Testis (tissue), 2 donors: ENCODE measurements around the gene WDFY4.

Experiments
- POLR2A ChIP-seq: fragments of 450-650 bp; IDR thresholded peaks from one replicate; pipeline ENCODE4 v1.6.1; 2017; ENCODE audit warnings: antibody characterized with exemption, mild to moderate bottlenecking, moderate library complexity
- TF ChIP-seq, protein P1 (sequence below), 3 experiments: fragments of 450-650 bp in 2 of 3; fragments of 200-600 bp in 1 of 3; sonication (generic) in 1 of 3; IDR thresholded peaks; one replicate each; pipeline ENCODE4 v1.5.1; 2016 to 2019; ENCODE audit warnings: antibody characterized with exemption in 3 of 3, mild to moderate bottlenecking in 2 of 3, moderate library complexity in 1 of 3

DNA sequence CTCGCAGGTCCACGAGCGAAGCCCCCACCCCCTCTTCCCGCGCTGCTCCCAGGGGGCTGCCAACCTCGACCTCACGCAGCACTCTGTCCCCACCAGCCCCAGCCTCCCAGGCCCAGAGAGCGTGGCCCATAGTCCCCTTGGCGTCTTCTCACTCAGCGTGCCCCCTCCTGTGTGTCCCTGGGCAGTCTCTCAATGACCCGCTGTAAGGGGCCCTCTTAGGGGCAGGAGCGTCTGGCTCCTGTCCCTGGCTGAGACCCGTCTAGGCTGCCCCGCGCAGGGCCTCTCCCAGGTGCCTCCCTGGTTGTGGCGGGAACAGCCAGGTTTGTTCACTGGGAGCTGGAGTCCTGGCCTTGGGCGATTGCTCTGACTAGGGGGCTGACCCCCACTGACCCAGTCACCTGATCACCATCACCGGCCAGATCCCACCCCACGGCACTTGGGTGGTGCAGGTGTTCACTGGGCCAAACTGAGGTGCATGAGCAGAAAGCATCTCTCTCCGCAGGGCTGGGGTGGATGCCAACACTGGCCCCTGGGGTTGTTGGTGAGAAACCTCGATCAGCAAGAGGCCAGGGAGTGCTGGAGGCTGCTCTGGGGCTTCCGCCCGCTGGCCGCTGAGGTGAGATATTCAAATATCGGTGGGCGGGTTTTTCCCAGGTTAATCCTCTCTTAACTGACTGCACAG, 12.6 kb upstream of the WDFY4 start:
- TF ChIP-seq, protein P1, sequence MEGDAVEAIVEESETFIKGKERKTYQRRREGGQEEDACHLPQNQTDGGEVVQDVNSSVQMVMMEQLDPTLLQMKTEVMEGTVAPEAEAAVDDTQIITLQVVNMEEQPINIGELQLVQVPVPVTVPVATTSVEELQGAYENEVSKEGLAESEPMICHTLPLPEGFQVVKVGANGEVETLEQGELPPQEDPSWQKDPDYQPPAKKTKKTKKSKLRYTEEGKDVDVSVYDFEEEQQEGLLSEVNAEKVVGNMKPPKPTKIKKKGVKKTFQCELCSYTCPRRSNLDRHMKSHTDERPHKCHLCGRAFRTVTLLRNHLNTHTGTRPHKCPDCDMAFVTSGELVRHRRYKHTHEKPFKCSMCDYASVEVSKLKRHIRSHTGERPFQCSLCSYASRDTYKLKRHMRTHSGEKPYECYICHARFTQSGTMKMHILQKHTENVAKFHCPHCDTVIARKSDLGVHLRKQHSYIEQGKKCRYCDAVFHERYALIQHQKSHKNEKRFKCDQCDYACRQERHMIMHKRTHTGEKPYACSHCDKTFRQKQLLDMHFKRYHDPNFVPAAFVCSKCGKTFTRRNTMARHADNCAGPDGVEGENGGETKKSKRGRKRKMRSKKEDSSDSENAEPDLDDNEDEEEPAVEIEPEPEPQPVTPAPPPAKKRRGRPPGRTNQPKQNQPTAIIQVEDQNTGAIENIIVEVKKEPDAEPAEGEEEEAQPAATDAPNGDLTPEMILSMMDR (IDR thresholded peaks at IDR 0.05): no peak
- TF ChIP-seq POLR2A: no peak
